HepG2 (cell line): ENCODE results near the gene CHRD. TPM values are rescaled to one million over a fixed set of nuclear protein-coding genes. Genes with fewer than 3 reads are reported as not detected.

Source experiments
- ATAC-seq: fragments of 200-7000 bp; cut with Tn5 transposase; 3 replicates; pipeline ENCODE4 v1.9.1; 2020; ENCODE audit warnings: mild to moderate bottlenecking, moderate library complexity
- BruUV-seq: library from RNA; stranded (reverse); fragments of 400-500 nt; replicated peaks from 2 replicates; lab custom pipeline; 2021; lab: Mats Ljungman, UMichigan
- CTCF ChIA-PET: fragments of 300-600 bp; formaldehyde crosslinking; extraction: SDS; loops from one replicate; lab custom pipeline; 2021; ENCODE audit warnings: low total read pairs, inconsistent platforms, low intra/inter-chr PET ratio; lab: Yijun Ruan, JAX
- POLR2A ChIA-PET: fragments of 350-600 bp; sonication (Branson Sonifier 250); formaldehyde crosslinking; loops from one replicate; lab custom pipeline; 2020; ENCODE audit warnings: antibody characterized with exemption, inconsistent platforms; lab: Yijun Ruan, JAX
- DNase-seq: peaks from one replicate; pipeline ENCODE4 v3.0.0-alpha.2; 2015; ENCODE audit warnings: low spot score
- FAIRE-seq: peaks from 3 replicates; lab custom pipeline; 2011; peaks lifted over from hg19 to GRCh38; lab: Jason Lieb, UNC
- H2AFZ ChIP-seq: one replicate; pipeline ENCODE4 v1.6.1; 2011; ENCODE audit warnings: low read length, inconsistent platforms
- H3K27ac ChIP-seq: fragments of 300-600 bp; 3 replicates; pipeline ENCODE4 v1.8.0; 2011; ENCODE audit warnings: mixed run types, mild to moderate bottlenecking, mixed read lengths, low read length, inconsistent platforms; ENCODE audit not compliant: insufficient read depth; ENCODE audit errors: extremely low read length
- H3K27me3 ChIP-seq, 2 experiments: fragments of 200-600 bp in 1 of 2; 2 replicates in 1 of 2; 3 replicates in 1 of 2; pipeline versions ENCODE4 v1.6.0 to v1.8.0; 2011; ENCODE audit warnings: low read length in 2 of 2, mild to moderate bottlenecking in 2 of 2, moderate library complexity in 2 of 2, inconsistent platforms in 1 of 2; ENCODE audit not compliant: insufficient read depth in 2 of 2, control insufficient read depth in 1 of 2
- H3K36me3 ChIP-seq, 2 experiments: fragments of 200-600 bp in 1 of 2; replicated peaks in 1 of 2; 2 replicates in 1 of 2; 3 replicates in 1 of 2; pipeline versions ENCODE4 v1.5.1 to v1.8.0; 2011; ENCODE audit warnings: low read length in 2 of 2, inconsistent platforms in 1 of 2; ENCODE audit not compliant: insufficient read depth in 2 of 2, control insufficient read depth in 1 of 2
- H3K4me1 ChIP-seq: 2 replicates; pipeline ENCODE4 v1.5.1; 2012; ENCODE audit warnings: low read length, inconsistent platforms; ENCODE audit not compliant: insufficient read depth
- H3K4me2 ChIP-seq: 2 replicates; pipeline ENCODE4 v1.6.0; 2011; ENCODE audit warnings: low read depth, low read length, inconsistent platforms
- H3K4me3 ChIP-seq, 3 experiments: fragments of 200-600 bp in 1 of 3; sonication (generic), shearing (Covaris generic) in 1 of 3; replicated peaks in 1 of 3; 2 replicates each; pipeline ENCODE4 v1.5.1; 2011 to 2016; ENCODE audit warnings: low read length in 3 of 3, inconsistent platforms in 2 of 3, low read depth in 2 of 3, mild to moderate bottlenecking in 2 of 3, control low read depth in 1 of 3, mixed read lengths in 1 of 3; ENCODE audit not compliant: insufficient read depth in 1 of 3
- H3K79me2 ChIP-seq: one replicate; pipeline ENCODE4 v1.6.1; 2011; ENCODE audit warnings: low read length, inconsistent platforms; ENCODE audit not compliant: insufficient read depth
- H3K9ac ChIP-seq: 2 replicates; pipeline ENCODE4 v1.6.0; 2011; ENCODE audit warnings: mild to moderate bottlenecking, low read depth, low read length, inconsistent platforms; ENCODE audit not compliant: insufficient read depth
- H3K9me3 ChIP-seq: 2 replicates; pipeline ENCODE4 v1.5.1; 2012; ENCODE audit warnings: mild to moderate bottlenecking, low read length
- H4K20me1 ChIP-seq: 2 replicates; pipeline ENCODE4 v1.6.0; 2011; ENCODE audit warnings: inconsistent platforms, mild to moderate bottlenecking, low read length, moderate library complexity; ENCODE audit not compliant: insufficient read depth
- CSRNP2 ChIP-seq: sonication (generic); formaldehyde crosslinking; conservative IDR thresholded peaks from 2 replicates; pipeline ENCODE4 v1.8.0; 2022; ENCODE audit warnings: low read depth, missing genetic modification reagents
- TEAD2 ChIP-seq: sonication (generic); formaldehyde crosslinking; IDR thresholded peaks from 2 replicates; pipeline ENCODE4 v1.9.0; 2021; ENCODE audit warnings: missing genetic modification reagents
- ZBTB21 ChIP-seq: sonication (generic); formaldehyde crosslinking; IDR thresholded peaks from 2 replicates; pipeline ENCODE4 v1.4.0; 2020; ENCODE audit warnings: missing genetic modification reagents
- ZNF512 ChIP-seq: sonication (generic); formaldehyde crosslinking; IDR thresholded peaks from 2 replicates; pipeline ENCODE4 v1.4.0; 2020; ENCODE audit warnings: mild to moderate bottlenecking, missing genetic modification reagents
- ZNF780A ChIP-seq: sonication (generic); formaldehyde crosslinking; IDR thresholded peaks from 2 replicates; pipeline ENCODE4 v1.8.0; 2022; ENCODE audit warnings: mild to moderate bottlenecking, missing genetic modification reagents, moderate library complexity
- WGBS: methylation state at CpG from one replicate; pipeline ENCODE4 v1.1.6; 2017; ENCODE audit warnings: low lambda C conversion rate; 5-methylcytosine and 5-hydroxymethylcytosine counted together
- in situ Hi-C: cut with HindIII; loops from 2 replicates; pipeline ENCODE4 v1.10.0; 2017; ENCODE audit warnings: low pct_unique_long_range_greater_than_20kb; ENCODE audit not compliant: extremely low pct_ligation_motif_present
- intact Hi-C: fragments of 100-400 bp; cut with micrococcal nuclease; formaldehyde crosslinking; loops from one replicate; pipeline ENCODE4 v1.10.0; 2022; ENCODE audit not compliant: unreplicated experiment
- polyA plus RNA-seq, 8 experiments: library from polyadenylated mRNA; depleted of rRNA in 3 of 8; stranded (reverse) in 7 of 8; unstranded in 1 of 8; fragments of >200 nt; fragmentation: Illumina TruSeq in 4 of 8; extraction: Trizol in 4 of 8; gene quantifications; 2 replicates each; pipeline versions ENCODE4 v1.2.1 to v1.2.3, GENCODE V29; 2011 to 2016; ENCODE audit warnings: low read depth in 4 of 8, missing spikeins in 1 of 8, mixed read lengths in 1 of 8; ENCODE audit not compliant: insufficient read depth in 1 of 8
- total RNA-seq, 5 experiments: library from RNA; depleted of rRNA; stranded (reverse); fragments of >200 nt; fragmentation: Illumina TruSeq; extraction: Trizol; gene quantifications; 2 replicates each; pipeline ENCODE4 v1.2.3, GENCODE V29; 2016; ENCODE audit warnings: low read depth in 1 of 5

The CHRD gene
- total and polyA plus RNA-seq, 2 of the 13 experiments (the other 11 are each of a cell fraction or from before 2014, with no cell fraction given): 22.2 to 35.2 TPM

DNA sequence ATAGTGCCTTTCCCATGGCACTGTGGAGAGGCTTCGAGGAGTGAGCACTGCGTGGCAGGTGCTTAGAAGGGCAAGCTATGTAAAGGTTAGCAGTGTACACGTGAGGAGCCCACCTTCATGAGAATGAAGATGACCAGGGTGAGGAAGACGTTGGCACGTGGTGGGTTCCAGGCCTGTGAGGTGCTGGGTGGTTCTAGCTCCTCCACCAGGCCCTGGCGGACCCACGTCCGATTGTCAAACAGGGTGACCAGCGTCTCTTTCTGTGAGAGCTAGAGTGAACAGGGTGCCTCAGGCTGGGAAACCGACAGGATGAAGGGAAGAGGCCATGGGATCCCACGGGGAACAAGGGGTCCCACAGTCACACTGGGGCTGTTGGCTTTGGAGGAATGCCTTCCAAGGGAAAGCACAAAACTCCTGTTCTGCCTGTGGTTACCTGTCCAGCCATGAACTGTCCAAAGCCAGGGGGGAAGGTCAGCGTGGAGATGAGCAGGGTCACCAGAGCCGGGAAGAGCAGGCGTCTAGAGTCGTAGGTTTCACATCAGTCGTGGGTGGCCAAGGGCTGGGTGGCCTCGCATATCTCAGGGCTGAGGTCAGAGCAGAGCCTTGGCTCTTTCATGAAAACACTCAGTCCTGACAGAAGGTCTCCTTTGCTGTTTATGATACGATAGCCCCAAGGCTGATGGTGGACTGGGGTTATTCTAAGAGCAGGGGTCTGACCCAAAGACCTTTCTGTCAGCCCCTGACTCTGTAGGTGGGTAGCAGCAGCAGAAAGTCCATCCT, 24.4 kb upstream of the CHRD start:
- peaks cover 35% of the 10 kb centered on the region for H3K4me1 ChIP-seq
- no peak for DNase-seq
- no peaks in the 10 kb centered on the region for H3K9me3 ChIP-seq
- ATAC-seq: no peak
- ChIA-PET POLR2A (no interaction called here), CTCF (interaction anchor here (0.6 to 2.1 kb wide), 3 partner anchors 10 to 188 kb away, joined by 3 to 7 read pairs (median 5); no protein-coding TSS in a partner anchor)
- intact Hi-C loops: no loop called here
- H3K9ac ChIP-seq: no peak overlapping the region
- no peak for TF ChIP-seq ZNF780A (CRISPR knock-in tag)
- TF ChIP-seq TEAD2 (CRISPR knock-in tag): no peak
- no peak for TF ChIP-seq ZNF512
- no peak for TF ChIP-seq ZBTB21 (CRISPR knock-in tag)
- TF ChIP-seq CSRNP2: no peak
- 96% methylated on average over 15 of the region's 18 CpGs for WGBS
- BruUV-seq: no TSS peak
- H3K4me3 ChIP-seq: no peak overlapping the region
- 0 out of 2 replicates have a peak, but pooled peaks cover 3% of the 10 kb centered on the region for H4K20me1 ChIP-seq
- H3K4me2 ChIP-seq: no peak overlapping the region
- in situ Hi-C loops: no loop called here
- H3K27me3 ChIP-seq: no peaks in the 10 kb centered on the region
- H3K79me2 ChIP-seq: peaks cover 6% of the 10 kb centered on the region
- no peak overlapping the region for H2AFZ ChIP-seq
- FAIRE-seq: no peak
- peaks cover 15 to 59% of the 10 kb centered on the region in 2 experiments; a peak in 4 of 5 replicates for H3K36me3 ChIP-seq
- no peak overlapping the region for H3K27ac ChIP-seq
